SK-N-DZ (cell line): ENCODE measurements around the gene RRP8.

Source experiments
- DNase-seq: peaks from one replicate; pipeline ENCODE4 v3.0.0-alpha.2; 2015; ENCODE audit warnings: low spot score

RRP8 gene

GRCh38 chr11:6617315-6617781 is 13.9 kb upstream of the RRP8 start:
- DNase-seq: no peak

DNA sequence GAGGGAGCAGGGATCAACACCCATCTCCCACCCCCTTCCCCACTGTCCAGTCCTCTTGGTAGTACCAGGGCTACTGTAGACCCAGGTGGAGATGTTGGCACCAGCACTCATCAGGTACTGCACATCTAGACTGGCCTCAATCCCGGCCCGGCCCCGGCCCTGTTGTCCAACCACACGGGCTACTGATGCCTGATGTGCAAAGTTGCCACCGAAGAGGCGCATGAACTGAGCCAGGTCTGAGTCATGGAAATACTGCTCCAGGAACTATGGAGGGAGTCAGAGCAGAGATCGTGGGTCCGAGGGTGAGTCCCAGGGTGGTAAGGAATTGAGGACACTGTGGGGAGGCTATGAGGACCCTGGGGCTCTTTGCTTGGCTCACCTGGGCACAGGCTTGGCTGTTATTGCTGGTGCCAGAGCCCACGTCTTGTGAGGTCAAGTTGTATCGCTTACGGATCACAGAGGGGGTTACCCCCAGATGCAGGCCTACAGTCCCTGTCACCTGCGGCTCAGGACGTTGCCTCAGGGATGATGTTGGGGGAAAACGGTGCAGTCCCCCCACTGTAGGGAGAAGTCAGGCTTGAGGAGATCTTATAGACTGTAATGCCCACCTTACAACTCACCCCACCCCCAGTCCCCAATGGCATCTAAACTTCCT is 13.3 kb upstream of the RRP8 start:
- no peak for DNase-seq

DNA sequence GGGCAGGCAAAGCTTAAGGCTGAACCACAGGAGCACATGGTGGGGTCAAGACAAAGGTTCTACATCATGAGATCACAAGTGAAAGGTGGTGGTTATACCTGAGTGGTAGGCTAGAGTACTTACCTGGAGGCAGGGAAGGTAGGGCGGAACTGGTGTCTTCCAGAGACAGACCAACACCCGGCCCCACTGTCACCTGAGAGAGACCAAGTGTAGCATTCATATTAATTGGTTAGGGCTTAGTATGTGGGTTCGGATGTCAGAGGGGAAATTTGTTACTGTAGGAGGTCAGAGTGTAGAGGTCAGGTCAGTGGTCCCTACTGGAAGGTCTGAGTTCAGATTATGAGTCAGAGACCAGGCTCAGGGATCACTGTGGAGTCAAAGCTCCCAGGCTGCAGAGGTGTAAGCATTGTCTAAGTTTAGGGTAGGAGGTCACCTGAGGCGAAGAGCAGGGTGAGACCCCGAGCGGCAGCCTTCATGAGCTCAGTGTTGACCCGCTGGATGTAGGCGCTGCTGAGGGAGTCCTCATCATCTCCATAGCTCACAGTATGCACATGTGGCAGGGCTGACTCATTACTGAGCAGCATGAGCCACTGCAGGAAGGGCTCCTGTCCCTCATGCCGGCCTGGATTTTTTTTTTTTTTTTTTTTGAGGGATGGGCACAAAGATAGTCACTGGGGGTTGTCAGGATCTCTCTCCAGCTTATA is 12.6 kb upstream of the RRP8 start:
- no peak for DNase-seq

GRCh38 chr11:6615046-6615445 is 11.6 kb upstream of the RRP8 start:
- DNase-seq: no peak

- no peak for DNase-seq
These were observed 11.0 kb upstream of the RRP8 start for GRCh38 chr11:6614446-6614845.

- no peak for DNase-seq
These were observed 10.1 kb upstream of the RRP8 start for GRCh38 chr11:6613496-6613895.

- peak; percentile 93 for DNase-seq
These were observed 9.0 kb upstream of the RRP8 start, which contains the start of gene TAF10 for GRCh38 chr11:6612213-6613041. TAF10 (minus strand) TSS chr11:6612216; CDS start chr11:6612189, 27 bp downstream.

GRCh38 chr11:6611963-6612212 is 8.5 kb upstream of the RRP8 start:
- DNase-seq: no peak

DNA sequence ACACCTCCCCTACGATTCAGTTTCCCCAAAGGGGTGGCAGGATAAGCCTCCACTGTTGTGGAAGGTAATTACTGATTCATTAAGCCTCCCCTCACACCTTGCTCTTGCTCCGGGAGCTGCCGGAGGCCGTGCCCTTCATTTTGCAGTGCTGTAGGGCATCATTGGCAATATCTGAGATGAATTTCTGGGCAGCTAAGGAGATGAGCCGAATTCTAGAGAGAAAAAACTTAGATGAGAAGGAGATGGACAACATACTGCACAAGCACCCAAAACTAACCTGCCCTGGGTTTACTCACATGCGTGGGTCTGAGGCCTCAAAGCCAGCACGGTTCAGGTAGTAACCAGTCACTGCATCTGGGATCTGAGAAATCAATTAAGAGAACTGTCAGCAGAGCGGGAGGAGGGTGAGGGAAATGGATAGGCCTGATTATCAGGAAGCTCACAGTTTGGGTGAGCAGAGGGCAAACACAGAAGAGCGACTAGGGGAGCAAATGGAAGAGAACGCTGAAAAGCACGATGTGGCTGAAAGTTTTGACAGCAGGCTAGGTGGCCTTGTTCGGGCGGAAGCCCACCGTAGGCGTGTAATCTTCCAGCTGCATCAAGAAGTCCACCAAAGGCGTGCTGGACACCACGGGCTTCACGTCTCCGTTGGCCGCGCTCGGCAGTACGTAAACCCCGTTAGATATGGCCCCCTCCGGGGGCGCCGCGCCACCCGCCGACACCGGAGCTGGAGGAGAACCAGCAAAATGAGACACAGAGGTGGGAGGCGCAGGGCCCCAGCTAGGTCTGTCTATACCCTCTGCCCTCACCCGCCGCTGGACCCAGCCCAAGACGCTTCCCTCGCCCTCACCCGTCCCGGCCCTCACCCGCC is 7.9 kb upstream of the RRP8 start:
- no peak for DNase-seq

DNA sequence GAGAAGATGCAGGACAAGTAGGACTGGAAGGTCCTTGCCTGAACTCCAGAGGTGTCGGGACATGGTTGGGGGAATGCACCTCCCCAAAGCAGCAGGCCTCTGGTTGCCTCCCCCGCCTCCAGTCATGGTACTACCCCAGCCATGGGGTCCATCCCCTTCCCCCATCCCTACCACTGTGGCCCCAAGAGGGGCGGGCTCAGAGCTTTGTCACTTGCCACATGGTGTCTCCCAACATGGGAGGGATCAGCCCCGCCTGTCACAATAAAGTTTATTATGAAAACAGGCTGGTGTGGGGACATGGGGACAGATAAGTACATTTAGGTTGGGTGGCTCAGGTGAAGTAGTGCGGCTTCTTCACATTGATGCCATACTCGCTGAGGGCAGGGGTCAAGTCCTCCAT is 7.2 kb upstream of the RRP8 start:
- DNase-seq: no peak

GRCh38 chr11:6609502-6610015 is 6.1 kb upstream of the RRP8 start:
- DNase-seq: no peak

DNA sequence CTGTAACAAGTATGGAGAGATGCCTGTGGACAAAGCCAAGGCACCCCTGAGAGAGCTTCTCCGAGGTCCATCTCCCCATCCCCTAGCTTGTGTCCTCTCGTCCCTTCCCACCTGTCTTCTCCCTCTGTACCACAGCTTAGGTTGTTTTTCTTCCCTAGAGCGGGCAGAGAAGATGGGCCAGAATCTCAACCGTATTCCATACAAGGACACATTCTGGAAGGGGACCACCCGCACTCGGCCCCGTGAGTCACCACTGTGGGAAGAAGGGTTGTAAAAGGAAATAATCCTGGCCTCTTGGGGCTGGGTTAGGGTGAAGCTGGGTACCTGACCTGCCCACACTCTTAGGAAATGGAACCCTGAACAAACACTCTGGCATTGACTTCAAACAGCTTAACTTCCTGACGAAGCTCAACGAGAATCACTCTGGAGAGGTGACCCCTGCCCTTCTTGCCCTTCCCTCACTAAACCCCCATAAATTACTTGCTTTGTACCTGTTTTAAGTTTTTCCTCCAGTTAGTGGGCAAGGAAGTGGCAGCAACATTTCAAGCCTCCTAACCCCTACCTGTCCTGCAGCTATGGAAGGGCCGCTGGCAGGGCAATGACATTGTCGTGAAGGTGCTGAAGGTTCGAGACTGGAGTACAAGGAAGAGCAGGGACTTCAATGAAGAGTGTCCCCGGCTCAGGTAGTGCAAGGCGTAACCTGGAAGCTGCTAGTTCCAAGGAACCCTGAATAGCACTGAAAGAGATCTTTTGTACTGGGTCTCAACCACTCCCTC is 5.5 kb upstream of the RRP8 start:
- DNase-seq: no peak

GRCh38 chr11:6608011-6608410 is 4.6 kb upstream of the RRP8 start:
- no peak for DNase-seq

DNA sequence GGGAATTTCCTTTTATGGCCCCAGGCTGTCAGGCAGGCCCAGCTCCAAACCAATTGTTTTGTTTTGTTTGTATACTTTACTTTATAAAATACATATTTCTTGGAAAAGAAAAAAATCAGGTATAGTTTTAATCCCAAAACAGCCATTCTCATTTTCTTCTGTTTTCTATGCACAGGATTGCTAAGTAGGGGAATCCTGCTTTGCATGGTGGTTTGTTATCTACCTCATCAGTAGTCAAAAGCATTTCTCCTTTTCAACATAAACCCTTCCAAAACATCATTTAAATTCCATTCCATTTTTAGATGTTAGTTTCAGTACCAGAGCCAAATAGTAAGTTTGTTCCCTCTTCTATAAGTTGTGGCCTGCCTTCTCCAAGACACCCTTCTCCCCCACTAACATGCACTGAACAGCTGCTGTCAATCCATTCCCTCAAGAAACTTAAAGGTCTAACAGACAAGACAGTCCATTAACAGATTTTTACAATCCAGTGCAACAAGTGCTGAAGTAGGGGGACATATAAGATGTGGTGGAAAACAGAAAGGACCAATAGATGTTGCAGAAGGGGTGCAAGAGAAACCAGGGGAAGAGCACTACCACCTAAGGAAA is 3.9 kb upstream of the RRP8 start:
- DNase-seq: no peak

GRCh38 chr11:6606471-6607189 is 3.2 kb upstream of the RRP8 start:
- DNase-seq: peak; percentile 84

DNA sequence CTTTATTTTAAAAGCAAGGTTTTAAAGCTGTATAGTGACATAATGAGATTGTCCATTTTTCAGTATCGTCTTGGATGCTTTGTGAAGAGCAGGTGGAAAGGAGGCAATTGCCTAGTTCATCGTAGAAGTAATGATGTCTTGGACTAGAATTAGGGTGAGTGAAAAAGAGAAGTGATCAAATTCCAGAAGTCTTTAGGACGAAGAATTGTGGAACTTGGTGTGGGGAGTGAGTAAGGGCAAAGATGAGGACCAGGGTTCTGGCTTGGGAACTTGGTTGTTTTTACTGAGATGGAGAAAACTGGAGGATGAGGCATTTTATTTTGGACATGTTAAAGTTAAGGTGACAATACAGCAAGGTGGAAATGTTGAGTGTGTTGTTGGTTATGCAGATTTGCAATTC is 1.4 kb upstream of the RRP8 start:
- DNase-seq: no peak

GRCh38 chr11:6604081-6604626 is 738 bp upstream of the RRP8 start:
- DNase-seq: peak; percentile 51

GRCh38 chr11:6602096-6602940 is 1.1 kb downstream of the RRP8 start:
- DNase-seq: no peak
